Stimulated activated CD8-positive, alpha-beta memory T cell treated with anti-CD3 and anti-CD28 coated beads, Interleukin-7, amount 100 ng/mL, for 4 hours (primary cell): Measurements from ENCODE around the gene STON1.
"Not testable (repeated sequence)": the region's sequence is repeated elsewhere in the genome, so short reads cannot be mapped to it uniquely, and the experiment has no call there.

Experiments used
- DNase-seq, 2 donors: peaks; one replicate each; pipeline ENCODE4 v3.0.0-alpha.2; 2020; ENCODE audit warnings: low read depth in 2 of 2

STON1 gene, protein sequence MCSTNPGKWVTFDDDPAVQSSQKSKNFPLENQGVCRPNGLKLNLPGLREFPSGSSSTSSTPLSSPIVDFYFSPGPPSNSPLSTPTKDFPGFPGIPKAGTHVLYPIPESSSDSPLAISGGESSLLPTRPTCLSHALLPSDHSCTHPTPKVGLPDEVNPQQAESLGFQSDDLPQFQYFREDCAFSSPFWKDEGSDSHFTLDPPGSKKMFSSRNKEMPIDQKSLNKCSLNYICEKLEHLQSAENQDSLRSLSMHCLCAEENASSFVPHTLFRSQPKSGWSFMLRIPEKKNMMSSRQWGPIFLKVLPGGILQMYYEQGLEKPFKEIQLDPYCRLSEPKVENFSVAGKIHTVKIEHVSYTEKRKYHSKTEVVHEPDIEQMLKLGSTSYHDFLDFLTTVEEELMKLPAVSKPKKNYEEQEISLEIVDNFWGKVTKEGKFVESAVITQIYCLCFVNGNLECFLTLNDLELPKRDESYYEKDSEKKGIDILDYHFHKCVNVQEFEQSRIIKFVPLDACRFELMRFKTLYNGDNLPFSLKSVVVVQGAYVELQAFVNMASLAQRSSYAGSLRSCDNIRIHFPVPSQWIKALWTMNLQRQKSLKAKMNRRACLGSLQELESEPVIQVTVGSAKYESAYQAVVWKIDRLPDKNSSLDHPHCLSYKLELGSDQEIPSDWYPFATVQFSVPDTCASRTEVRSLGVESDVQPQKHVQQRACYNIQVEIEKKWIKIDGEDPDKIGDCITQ

DNA sequence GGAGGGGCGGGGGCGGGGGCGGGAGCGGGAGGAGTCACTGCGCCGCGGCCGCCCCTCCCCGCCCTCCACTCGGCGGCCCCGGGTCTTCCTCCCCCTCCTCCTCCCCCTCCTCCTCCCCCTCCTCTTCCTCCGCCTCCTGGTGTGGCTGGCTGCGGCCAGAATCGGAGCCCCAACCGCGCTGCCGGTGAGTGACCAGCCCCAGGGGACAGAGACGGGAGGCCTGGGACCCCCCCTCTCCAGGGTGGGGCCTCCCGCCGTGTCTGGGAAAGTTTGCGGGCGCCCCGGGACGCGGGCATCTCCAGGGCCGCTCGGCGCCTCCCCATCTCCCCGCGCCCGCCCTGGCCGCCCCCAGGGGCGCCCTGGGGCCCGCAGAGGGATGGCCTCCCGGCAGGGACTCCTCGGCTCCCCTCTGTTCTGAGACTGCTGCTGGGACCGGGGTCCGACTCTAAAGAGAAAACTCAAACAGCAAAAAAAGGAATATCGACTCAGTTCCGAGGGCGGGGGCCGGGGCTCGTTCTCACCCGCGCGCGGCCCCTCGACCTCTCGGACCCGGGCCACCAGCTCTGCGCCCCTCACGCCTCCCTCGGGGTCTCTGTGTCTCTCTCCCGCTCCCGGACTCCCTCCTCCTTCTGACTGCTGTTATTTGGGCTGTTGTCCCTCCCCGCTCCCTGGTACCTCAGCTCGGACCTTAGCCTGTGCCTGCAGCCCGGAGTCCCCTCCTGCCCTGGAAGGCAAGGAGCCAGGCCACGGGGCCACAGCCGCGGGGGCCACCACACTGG, at the start of gene STON1:
Gene STON1 (plus strand): TSS at position 122 of the 779 bp plus-strand sequence. CDS start 50,480 bp downstream, outside the sequence.
- DNase-seq, result peak in 1 of 2 donors; percentile 12

DNA sequence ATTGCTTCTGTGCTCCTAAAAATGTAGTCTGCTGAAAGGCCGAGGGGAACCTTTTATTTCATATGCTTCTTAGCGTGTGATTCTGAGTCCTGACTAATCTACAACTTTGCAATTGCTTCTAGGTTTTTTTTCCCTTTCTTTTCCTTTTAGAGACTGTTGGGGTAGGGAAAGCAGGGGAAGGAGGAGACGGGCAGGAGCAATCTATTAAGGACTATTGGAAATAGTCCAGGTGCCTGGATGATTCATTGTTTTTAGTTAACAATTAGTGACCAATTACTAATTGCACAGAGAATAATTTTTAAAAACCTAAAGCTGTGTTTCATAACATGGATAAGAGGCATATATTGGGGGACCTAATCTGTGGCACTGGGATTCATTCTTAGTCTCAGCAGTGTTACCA, 49.4 kb upstream of the STON1 start:
- DNase-seq, result no peak

DNA sequence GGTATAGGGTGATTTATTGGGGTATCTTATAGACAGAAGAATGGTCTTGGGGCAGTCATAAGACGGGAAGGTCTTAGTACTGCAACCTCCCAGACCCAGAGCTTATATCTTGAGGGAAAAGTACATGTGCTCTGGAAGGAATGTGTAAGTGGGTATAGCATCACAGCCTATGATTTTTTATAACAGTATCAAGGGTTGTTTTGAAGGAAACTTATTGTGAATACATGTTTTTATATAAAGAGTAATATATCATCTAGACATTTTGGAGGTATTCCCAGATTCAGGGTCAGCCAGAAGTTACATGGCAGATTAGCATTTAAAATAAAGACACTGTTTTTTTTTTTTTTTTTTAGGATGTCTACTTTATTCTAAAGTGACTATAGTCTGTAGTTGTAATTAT, 47.6 kb upstream of the STON1 start:
- no peak for DNase-seq

DNA sequence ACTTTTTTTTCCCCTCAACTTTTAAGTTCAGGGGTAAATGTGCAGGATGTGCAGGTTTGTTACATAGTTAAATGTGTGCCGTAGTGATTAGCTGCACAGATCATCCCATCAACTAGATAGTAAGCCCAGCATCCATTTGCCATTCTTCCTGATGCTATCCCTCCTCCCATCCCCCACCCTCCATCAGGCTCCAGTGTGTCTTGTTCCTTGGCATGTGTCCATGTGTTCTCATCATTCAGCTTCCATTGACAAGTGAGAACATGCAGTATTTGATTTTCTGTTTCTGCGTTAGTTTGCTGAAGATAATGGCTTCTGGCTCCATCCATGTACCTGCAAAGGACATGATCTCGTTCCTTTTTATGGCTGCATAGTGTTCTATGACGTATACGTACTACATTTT, 47.2 kb upstream of the STON1 start:
- DNase-seq, result no peak

DNA sequence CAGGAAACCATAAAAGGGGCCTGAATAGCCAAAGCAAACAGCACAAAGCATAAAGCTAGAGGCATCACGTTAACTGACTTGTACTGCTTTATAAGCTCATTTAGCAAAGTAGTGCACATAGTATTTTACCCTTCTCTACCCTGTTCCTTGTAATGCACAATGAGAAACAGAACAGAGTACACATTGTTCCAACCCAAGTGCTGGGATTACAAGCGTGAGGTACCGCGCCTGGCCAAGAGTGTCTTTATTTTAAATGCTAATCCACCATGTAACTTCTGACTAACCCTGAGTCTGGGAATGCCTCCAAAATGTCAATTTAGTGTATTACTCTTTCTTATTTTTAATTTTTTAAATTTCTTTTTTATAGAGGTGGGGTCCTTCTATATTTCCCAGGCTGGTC, 46.4 kb upstream of the STON1 start:
- DNase-seq, result no peak

DNA sequence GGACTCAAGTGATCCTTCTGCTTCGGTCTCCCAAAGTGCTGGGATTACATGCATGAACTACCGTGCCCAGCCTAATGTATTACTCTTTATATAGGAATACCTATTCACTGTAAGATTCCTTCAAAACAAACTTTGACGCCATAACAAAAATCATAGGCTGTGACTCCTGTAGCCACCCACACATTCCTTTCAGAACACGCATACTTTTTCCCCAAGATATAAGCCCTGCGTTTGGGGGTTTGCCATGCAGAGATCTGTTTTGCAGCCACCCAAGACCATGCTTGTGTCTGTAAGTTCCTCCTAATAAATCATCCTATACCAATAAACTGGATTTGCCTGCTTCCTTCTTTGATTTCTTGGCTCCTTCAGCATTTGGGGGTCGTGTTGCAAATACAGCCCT, 46.0 kb upstream of the STON1 start:
- DNase-seq, result no peak

DNA sequence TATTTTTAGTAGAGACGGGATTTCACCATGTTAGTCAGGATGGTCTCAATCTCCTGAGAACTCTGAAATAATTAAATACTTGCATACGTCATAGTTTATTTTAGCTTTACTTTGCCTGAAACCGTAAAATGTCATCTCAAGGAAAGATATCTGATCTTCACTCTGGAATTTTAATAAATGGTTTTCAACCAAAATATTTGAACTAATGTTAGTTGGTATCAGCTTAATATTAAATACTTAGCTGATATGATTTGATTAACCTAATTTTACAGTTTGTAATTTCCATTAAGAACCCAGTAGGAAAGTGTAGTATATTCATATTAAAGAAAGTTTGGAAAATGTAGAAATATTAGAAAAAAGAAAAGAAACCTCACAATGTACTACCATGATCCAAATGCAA, 41.4 kb upstream of the STON1 start:
- DNase-seq, result no peak

DNA sequence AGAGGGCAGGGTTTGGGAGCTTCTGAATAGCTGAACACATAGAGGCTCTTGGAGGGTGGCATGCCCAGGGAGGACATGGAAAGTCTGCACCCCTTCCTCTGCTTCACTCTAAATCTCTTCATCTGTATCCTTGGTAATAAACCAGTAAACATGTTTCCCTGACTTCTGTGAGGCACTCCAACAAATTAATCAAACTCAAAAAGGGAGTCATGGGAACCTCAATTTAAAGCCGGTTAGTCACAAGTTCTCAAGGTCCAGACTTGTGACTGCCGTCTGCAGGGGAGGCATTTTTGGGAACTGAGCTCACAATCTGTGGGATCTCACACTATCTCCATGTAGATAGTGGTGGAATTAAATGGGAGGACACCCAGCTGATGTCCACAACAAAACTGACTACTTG, 33.1 kb upstream of the STON1 start:
- DNase-seq, result no peak

DNA sequence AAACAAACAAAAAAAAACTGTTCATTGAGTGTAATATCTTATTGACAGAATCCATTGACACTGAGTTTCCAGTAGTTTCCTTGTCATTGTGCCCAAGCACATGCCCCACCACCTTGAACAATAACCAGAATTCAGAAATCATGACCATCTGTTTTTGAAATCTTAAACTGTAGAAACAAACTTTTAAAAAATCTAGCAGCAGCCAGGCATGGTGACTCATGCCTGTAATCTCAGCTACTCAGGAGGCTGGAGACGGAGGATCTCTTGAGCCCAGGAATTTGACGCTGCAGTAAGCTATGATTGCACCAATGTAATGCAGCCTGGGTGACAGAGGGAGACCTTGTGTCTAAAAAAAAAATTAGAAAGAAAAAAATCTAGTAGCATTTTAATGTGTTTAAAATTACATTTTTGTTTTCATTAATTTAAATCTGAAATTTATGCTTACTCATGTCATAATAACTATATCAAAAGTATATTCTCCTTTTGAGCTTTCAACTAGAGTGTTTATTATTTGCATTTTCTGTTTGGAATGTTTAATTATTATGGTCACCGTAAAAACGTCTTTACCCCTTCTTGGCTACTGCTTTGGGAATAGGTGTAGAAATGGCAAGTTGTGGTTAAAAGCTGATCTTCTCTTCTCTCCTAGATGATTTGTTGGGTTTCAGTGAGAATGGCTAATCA, 25.2 kb upstream of the STON1 start:
- DNase-seq, result no peak

DNA sequence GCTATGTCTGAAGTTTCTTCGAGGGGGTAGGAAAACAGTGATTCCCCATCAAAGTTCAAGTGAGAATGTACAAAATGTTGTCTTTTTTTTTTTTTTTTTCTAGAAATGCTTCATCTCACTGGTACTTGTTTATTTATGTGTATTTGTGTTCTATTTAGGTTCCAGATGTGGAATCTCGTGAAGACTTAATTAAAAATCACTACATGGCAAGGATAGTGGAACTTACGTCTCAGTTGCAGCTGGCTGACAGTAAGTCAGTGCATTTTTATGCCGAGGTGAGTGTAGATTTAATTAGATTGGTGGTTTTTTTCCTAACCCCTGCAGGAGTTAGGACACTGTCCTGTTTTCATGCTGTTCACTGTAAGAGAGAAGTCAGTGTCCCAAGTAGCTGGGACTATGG, 22.8 kb upstream of the STON1 start:
- DNase-seq, result no peak

DNA sequence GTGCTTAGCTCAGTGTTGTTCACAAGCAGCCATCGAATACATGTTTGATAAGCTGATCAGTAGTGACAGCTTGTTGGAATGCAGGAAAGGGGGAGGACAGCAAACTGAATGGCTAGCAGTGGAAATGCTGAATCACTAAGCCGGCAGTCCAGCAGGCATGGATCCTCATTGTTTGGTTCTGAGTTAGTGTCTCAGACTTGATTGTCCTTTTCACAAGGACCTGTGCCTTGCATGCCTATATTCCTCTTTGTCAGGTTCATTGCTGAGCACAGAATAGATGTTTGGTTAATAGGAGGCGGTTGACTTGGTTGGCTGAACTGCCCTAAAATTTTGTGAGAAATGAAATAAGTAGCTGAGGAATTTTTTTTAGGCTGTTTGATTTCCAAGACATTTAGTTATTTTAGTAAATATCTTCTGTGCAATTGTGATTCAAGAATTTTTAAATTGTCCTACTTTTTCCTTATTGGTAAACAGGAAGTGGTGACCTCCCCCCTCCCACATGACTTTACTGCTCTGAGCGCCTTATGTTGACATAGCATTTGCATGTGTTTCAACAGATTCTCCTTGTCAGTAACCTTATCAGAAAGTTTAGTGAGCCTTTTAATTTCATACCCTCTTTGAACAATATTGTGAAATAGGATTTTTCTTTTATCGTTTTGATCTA, 21.4 kb upstream of the STON1 start:
- no peak for DNase-seq

DNA sequence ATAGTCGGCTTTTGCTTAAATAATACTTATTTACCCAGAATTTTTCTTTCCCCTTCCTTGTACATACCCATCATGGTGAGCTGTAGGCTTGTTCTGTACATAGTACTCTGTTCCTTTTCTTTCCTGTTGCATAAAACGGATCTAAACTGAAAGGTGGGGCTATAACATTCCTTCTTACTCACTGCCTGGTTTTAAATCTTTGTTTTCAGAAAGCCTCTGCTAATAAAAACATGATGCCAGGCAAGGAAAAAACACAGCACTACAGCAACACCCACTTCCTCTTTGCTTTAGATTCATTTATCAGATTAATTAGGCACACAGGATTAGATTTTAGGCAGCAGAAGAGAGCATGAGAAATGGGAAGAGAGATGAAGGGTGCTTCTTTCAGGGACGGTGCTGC, 19.6 kb upstream of the STON1 start:
- DNase-seq, result no peak

DNA sequence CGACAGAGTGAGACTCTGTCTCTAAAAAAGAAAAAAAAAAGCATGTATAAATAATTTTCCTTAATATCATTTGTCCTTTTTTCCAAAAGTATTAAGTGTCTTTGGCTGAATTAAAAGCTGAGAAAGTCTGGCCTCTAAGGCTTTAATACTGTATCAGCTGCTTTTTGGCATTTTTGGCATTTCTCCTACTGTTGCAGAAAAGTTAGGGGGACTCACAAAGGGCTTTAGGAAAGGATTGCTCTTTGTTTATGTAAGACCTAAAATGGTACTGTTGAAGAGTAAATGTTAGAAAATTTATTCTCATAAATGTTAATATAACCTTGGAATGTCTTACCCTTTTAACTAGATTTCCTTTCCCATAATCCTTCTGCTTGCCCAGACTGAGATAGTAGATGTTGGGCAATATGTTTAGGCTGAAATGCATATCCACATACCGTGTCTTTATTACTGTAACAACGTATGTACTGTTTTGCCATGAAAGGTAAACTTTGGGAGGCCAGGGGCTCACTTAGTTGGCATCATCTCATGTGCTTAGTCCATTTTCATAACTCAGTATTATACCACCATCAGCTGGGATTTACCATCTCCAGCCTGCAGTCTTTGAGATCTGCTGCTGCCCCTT, 18.0 kb upstream of the STON1 start:
- DNase-seq, result no peak

DNA sequence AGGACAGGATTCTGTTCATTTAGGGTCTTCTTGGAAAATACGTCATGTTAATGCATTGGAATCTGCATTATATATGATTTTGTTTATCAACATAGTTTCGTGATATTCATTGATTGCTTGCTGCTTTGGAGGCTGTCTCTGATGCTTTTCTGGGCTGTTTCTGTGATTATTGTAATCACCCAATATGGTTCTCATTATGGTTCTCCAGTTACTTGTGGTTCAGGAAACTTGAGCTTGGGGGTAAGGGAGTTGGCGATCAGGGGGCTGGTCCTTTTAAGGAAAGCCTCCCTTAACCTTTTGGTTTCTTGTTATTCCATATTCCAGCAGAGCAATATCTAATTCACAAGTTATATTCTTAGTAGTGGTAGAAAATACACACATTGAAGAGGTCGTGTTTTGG, 17.4 kb upstream of the STON1 start:
- no peak for DNase-seq

DNA sequence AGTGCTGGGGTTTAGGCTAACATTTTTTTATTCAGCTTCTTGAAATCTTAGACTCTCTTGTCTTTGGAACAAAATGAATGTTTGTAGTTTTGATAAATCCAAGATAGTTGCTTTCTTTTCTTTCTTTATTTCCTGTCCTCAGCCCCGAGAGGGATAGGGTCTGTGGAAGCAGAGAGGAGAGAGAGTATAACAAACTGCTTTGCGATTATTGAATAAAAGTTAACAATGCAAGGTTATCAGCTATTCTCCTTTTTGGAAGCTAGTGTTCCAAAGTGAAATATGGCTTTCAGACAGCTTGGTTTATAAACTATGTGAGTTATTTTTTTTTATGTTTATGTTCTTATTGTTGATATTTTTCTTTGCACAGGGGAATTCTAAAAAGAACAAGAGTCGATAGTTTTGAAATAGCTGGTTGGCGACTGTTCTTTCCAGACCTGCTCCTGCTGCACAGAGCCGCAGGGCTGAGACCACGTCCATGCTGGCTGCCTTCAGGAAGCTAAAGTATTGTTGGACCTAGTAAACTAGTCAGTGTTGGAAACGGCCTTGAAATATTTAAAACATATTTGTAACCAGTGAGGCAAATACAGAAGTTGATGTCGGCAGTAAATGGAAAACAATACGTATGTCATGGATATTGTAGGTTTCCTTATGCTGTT, 15.5 kb upstream of the STON1 start:
- DNase-seq, result no peak

DNA sequence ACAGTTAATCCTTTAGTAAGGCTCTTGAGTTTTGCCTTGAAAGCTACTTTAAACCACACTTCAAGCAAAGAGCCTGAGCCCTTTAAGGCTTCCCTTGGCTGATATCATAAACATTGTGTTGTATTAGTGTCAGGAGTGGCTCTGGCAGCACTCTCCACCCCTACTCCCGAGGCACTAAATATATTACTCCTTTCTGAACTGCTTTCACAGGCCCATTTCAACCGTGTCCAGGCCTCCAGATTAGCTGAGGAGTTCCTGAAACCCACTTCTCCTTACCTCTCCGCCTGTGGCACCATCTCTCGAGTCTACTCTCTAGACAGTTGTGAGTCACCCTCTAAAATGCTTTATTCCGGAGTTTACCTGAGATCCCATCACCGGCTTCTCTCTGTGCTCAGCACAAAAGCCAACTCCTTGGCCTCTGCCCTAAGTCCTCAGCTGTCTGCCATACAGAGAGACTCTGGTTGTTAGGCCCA, 14.4 kb upstream of the STON1 start:
- no peak for DNase-seq

DNA sequence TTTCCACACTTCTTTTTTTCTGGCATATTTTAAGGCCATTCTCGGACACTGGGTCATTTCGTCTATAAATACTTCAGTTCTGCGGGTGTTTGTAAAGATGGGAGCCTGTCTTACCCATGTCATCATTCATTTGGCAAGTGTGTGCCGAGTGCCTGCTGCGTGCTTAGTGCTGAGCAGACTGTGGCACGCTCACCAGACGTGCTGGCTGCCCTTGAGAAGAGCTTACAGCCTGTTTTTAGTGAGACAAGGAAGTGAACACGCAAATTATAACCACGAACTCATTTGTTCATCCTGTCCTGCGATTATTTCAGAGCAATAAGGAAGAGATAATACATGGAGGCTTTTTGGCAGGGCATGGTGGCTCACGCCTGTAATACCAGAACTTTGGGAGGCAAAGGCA, 10.4 kb upstream of the STON1 start:
- DNase-seq, result no peak

DNA sequence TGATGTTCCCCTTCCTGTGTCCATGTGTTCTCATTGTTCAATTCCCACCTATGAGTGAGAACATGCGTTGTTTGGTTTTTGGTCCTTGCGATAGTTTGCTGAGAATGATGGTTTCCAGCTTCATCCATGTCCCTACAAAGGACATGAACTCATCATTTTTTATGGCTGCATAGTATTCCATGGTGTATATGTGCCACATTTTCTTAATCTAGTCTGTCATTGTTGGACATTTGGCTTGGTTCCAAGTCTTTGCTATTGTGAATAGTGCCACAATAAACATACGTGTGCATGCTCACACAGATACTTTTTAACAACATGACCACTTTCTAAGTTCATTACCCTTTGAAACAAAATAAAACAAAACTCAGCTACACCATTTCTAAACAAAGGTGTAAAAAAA, 5.2 kb upstream of the STON1 start:
- DNase-seq, result not testable (repeated sequence)

DNA sequence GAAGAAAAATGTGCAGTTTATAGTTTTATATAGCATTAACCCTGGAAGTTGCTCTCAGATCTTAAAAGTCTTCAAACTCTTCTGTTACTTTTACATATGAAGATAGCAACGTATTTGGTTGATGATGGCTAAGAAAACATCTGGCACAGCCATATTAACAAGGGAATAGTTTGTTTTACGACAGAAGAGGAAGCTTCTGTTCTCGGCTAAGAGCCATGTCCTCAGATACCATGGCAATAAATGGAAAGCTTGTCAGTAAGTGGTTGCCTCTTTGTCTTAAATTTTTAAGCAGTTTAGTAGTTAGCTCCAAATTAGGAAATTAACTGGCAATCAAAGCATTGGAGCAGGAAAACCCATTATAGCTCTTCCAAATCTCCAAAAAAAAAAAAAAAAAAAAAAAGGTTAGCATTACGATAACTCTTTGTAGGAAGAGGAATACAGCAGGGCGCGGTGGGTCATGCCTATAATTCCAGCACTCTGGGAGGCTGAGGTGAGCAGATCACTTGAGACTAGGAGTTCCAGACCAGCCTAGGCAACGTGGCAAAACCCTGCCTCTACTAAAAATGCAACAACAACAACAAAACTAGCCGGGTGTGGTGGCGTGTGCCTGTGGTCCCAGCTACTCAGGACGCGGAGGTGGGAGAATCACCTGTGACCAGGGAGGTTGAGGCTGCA, 4.5 kb upstream of the STON1 start:
- DNase-seq, result no peak
